ENCODE measurements around the gene PRICKLE1.

PRICKLE1 gene

DNA sequence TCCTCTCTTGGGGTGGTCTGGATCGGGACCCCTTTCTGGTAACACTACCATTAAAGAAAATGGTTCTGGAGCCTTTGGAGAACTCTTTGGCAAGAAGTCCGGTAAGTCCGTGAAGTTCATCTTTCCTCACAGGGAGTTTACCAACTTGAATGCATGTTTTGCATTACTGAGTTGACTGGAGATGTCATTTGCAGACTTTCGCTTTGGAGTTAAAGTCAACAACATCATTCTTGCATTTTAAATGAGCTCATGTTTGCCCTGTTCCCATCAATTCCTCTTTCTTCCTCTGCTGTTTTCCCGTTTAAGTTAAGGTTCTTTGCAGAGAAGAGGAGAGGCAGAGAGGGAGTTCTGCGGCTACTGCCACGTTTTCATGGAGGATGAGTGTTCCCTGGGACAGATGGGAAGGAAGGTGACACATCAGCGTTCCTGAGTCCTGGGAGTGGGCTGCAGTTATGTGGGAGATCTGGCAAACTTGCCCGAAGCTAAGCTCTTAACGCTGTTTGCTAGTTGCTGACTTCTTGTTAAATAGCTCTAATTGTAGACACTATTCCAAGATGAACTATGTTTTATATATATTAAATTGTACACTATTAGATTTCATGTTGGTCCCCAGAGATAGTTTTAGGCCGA, 18.8 kb upstream of the PRICKLE1 start:
- DNase-seq (ENCODE audit: insufficient read length, low spot score) (no peak), FAIRE-seq (no peak)
- TF ChIP-seq POLR2A (IDR thresholded peaks at IDR 0.05; ENCODE audit: low read depth, low read length): no peak

DNA sequence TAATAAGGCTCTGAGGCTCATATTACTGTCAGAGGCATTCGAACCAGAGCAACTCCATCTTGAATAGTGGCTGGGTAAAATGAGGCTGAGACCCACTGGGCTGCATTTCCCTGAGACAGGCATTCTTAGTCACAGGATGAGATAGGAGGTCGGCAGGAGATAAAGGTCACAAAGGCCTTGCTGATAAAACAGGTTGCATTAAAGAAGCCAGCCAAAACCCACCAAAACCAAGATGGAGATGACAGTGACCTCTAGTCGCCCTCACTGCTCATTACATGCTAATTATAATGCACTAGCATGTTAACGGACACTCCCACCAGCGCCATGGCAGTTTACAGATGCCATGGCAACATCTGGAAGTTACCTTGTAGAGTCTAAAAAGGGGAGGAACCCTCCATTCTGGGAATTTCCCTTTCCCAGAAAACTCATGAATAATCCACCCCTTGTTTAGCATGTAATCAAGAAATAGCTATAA, 18.1 kb upstream of the PRICKLE1 start:
- no peak for DNase-seq (ENCODE audit: insufficient read length, low spot score)
- FAIRE-seq: no peak

DNA sequence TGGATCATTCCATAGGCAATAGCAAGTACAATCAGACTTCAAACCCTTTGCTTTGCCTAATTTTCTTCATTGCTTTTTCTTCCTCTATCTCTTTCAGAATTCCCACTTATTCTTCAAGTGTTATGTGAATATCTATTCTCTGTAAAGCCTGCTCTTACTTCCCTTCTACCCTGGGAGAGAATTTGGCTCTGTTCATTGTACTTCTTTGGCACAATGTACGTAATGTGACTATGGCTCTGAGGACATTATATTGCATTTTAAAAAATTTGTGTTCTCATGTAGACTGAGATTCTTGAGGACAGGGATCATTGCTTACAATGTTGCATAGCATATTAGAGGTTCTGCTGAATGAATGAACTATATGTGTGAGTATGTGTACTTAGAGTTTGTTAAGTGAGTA, 16.9 kb upstream of the PRICKLE1 start:
- FAIRE-seq: no peak
- TF ChIP-seq POLR2A (IDR thresholded peaks at IDR 0.05; ENCODE audit: low read depth, low read length): no peak
- no peak for DNase-seq (ENCODE audit: insufficient read length, low spot score)

More for the DNA sequence above, 18.1 kb upstream of the PRICKLE1 start:
- TF ChIP-seq POLR2A (IDR thresholded peaks at IDR 0.05; ENCODE audit: low read depth, low read length): no peak

DNA sequence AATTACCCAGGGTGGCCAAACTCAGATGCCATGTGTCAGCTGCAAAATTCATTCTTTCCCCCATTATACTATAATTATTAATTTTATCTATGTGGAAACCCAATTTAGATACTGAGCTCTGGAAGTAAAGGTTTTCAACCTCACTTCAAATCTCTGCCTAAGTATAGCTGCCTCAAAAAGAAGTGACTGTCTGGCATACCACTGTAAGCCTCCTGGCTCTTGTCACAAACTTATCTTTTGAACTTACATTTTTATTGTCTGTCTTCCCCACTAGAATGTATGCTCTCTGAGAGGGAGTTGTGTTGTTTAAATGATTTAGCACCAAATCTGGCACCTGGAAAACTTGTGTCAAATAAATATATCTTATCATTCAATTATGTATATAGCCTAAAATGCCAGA, 16.1 kb upstream of the PRICKLE1 start:
- DNase-seq (ENCODE audit: insufficient read length, low spot score): no peak
- no peak for FAIRE-seq
- no peak for TF ChIP-seq POLR2A (IDR thresholded peaks at IDR 0.05; ENCODE audit: low read depth, low read length)

DNA sequence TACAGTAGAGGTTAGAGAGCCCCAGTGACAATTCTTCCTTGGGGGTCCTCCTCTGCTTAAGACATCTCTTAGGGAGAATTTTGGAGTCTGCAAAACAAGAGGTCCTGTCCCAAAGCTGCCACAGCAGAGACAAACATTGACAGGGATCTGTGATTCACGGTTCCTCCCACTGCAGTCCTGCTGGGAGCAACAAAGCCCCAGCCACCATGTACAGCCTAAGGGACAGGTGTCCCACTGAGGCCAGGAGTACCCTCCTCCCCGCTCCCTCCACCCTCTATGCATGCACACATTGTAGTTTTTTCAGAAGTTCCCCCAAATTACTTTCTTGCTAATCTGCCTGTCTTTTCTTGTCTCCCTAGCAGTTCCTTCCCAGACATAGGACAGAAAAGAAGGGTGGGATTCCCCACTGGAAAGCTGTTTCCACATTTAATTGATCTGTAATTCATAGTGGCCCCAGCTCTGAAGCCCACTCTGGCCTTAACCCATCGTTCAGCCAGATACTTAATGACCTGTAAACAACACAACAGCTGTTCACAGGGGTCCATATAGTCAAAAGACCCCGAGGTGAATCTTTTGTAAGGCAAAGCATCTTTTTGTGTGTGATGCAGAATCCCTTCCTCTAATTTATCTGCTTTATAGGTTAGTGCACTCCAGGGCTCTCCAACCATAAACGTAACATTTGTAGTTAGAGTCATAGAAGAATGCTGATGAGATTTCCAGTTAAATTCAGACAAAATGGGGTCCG, 13.9 kb upstream of the PRICKLE1 start:
- no peak for TF ChIP-seq POLR2A (IDR thresholded peaks at IDR 0.05; ENCODE audit: low read depth, low read length)
- no peak for FAIRE-seq
- DNase-seq (ENCODE audit: insufficient read length, low spot score): no peak

DNA sequence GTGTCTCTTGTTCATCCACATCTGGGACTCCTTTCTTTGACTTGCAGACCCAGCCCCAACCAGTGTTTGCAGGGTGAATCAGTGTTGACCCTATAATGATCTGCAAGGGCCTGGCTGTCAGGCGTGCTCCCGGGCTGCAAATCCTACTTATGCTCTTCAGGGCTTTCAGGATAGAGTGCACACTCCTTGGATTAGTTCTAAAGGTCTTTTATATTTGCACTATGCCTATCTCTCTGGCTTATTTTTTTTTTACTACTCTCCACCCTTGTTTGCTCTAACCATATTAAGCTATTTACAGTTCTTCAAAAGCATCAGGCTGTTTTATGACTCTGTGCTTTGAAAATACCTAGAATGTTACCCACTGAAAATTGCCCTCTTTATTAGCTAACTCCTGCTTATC, 4.3 kb upstream of the PRICKLE1 start:
- FAIRE-seq: no peak
- no peak for TF ChIP-seq POLR2A (IDR thresholded peaks at IDR 0.05; ENCODE audit: low read depth, low read length)
- no peak for DNase-seq (ENCODE audit: insufficient read length, low spot score)

DNA sequence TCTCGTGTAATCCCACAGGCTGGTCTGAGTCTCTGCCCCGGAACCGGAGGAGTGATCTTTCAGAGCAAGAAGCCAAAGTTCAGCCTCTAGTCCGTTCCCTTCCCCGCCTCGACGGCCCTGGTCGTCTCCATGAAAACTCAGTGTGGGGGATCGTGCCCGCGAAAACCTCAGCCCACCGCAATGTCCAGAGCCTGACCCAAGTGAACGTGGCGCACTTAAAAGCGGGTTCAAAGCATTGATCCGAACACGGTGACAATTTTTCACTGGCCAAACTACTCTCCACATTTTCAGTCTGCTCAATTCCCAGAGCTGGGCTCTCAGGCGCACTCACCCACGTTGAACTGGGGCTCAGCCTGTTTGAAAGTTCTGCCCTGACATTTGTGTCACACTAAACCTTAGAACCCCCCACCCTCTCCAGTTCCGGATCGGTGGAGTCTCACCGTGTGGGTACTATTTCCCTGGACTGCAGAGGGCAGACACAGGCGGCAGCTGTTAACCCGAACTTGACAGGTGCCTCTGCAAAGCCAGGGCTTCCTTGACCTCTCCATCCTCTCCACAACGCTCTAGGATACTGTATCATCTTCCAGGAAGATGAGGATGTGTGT, 886 bp upstream of the PRICKLE1 start:
- FAIRE-seq (peak; percentile 20), DNase-seq (ENCODE audit: insufficient read length, low spot score) (peak; percentile 23)
- TF ChIP-seq POLR2A (IDR thresholded peaks at IDR 0.05; ENCODE audit: low read depth, low read length): no peak

DNA sequence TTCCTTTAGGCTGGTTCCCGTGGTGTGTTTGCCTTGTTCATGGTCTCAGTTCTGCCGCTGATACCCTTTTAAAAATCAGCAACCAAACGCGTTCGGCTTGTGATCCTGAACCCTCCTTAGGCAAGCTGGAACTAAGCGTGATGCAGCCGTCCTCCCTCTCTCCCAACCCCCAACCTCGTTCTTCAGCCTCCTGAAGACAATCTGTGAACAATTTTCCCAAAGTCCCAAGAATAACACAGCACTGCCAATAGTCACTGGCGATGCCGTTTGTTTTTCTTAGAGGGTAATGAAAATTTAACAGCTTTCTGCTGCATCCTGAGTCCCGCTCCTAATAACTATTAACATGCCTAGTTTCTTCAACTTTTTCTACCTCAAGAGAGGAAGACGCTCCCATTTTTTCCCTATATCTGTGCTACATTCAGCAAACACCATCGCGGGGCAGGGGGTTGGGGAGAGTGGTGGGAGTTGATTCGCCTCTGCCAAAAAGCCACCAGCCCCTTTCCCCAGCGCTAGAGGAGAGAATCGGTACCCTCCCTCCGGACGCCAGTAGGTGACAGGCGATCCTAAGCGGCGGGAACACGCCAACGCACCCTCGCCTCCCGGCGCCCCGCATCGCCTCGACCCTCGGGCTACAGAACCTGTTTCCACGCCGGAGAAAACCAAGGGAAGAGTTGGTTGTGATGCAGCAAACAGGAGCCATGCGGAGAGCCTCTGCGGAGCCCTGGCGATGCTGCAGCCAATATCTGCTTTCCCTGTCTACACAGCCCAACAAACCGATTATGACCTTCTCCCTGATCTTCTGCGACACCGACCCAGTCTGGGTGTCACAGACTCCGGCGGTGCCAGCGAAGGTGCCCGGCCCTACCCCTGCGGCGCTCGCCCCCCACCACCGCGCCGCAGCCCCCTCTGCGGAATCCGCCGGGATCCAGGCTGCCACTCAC, 752 bp downstream of the PRICKLE1 start:
- DNase-seq (ENCODE audit: insufficient read length, low spot score): no peak
- no peak for TF ChIP-seq POLR2A (IDR thresholded peaks at IDR 0.05; ENCODE audit: low read depth, low read length)
- FAIRE-seq: no peak

DNA sequence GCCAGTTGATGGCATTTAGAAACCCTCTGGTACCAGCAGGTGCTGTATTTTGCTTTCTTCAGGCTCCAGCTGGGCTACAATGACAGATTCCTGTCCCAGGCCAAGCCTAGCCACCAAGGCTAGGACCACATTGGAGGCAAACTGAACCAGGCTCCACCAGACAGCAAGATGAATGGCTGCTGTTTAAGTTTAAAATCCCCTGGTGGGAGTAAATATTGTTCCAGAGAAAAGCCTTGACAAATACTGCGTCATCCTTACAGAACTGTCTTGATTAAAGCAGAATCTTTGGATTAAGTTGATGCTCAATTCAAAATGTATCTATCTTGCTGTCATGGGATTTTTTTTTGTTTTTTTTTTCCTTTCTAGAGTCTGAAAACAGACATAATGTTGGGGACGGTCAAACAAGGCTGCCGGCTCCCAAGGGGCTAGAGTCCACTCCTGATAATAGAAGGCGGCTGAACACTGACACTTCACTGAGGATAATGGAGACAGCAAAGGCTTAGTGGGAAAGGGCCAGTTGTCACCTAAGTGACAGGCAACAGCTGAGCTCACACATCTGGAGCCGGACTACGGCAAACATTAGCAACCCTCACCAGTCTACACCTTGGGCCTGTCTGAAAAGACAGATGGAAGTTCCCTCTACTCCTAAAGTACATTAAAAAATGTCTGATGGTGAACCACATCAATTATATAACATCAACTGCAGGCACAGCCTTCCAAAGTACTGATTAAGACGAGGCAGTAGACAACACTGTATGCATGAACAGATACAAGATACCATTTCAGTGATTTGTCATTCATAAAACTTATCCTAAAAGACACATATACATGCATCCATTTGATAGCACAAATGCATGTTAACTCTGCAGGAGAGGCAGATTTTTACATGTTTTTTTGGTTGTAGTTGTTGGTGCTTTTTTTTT, 1.7 kb downstream of the PRICKLE1 start:
- TF ChIP-seq POLR2A (IDR thresholded peaks at IDR 0.05; ENCODE audit: low read depth, low read length): no peak
- DNase-seq (ENCODE audit: insufficient read length, low spot score): no peak
- peak; percentile 48 for FAIRE-seq

DNA sequence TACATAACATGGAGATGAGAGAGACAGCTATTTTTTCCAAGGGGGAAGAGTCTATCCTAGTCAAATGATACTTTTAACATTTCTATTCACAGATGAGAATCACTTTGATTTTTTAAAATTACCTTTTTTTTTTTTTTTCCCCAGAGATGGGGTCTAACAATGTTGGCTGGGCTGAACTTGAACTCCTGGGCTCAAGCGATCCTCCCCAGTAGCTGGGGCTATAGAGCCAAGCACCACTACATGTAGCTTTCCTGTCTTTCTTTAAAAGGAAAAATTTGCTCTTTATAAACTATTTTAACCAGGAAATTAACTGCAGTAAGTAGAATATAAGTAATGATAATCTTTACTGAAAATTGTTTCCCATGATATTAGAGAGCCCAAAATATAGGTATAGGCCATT, 3.3 kb downstream of the PRICKLE1 start:
- DNase-seq (ENCODE audit: insufficient read length, low spot score) (no peak), FAIRE-seq (no peak)
- TF ChIP-seq POLR2A (IDR thresholded peaks at IDR 0.05; ENCODE audit: low read depth, low read length): no peak

DNA sequence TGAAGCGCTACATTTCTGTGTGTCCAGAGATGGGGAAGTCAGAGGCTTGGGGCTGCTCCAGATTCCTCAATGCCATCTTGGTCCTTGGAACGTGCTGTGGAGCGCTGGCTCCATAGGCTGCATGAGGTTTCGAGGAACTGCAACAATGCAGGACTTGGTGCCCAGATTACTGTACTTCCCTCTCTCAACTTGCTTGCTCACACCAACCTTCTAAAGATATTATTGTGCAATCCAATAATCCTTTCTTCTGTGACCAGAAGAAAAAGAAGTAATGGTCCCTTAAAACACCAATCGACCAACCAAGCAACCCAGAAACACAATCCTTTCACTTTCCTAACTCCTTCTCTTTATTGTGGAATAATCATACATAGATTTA, 3.7 kb downstream of the PRICKLE1 start:
- FAIRE-seq: no peak
- no peak for DNase-seq (ENCODE audit: insufficient read length, low spot score)
- no peak for TF ChIP-seq POLR2A (IDR thresholded peaks at IDR 0.05; ENCODE audit: low read depth, low read length)

DNA sequence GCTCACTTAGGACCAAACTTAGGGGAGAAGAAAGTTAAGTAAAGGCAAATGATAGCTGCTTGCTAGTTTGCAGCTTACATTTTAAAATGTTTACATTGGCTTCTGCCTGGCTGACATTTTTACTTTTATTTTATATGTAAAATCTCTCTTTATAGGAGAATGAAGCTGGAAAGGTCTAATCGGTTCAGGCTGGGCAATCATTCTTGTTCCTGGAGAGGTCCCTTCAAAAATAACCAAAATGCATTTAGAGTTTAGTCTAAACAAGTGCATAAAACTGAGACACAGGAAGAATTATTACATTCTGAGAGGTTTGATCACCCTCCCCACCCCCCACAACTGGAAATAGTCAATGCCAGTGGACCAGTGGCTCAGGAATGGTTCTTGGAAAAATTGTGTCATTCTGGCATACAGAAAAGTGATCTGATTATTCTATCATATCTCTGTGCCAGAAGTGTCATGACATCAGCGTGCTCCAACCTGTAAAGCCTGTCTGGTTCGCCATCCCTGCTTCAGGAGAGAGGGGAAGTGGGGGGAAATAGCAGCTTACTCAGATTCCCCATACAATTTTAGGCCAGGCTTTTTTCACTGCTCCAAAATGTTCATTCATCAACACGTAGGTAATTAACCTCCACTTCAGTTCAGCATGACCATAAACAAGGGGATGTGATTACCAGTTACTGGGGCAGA, 4.2 kb downstream of the PRICKLE1 start:
- FAIRE-seq: no peak
- no peak for TF ChIP-seq POLR2A (IDR thresholded peaks at IDR 0.05; ENCODE audit: low read depth, low read length)
- DNase-seq (ENCODE audit: insufficient read length, low spot score): no peak

All from H54 (cell line).